ENCODE measurements around the gene INSR. TPM values are rescaled to one million over a fixed set of nuclear protein-coding genes. Genes with fewer than 3 reads are reported as not detected.
A peak's percentile ranks its signal among the peaks of the same experiment; 100 is the strongest.

Gene INSR
- total RNA-seq, 1 donor from 2014 or later: 73.5 TPM

- ATAC-seq (no peak), DNase-seq (ENCODE audit: missing footprints) (no peak)
- intact Hi-C loops (cut with DNase I): no loop called here
These were observed 9.3 kb upstream of the INSR start for GRCh38 chr19:7303470-7303869.

DNA sequence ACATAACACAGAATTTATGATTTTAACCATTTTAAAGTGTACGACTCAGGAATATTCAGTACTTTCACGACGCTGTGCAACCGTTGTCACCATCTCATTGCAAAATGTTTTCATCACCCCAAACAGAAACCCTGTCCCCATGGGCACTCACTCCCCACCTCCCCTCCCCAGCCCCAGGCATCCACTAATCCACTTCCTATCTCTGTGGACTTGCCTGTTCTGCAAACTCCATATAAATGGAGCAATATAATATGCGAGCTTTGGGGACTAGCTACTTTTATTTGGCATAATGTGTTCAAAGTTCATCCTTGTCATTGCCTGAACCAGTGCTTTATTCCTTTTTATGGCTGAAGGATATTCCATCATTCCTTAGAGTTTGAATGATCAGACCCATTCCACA is 7.3 kb upstream of the INSR start:
- DNase-seq (ENCODE audit: missing footprints): no peak
- no peak for ATAC-seq
- intact Hi-C loops (cut with DNase I): no loop called here

GRCh38 chr19:7297742-7298141 is 3.5 kb upstream of the INSR start:
- no peak for ATAC-seq
- intact Hi-C loops (cut with DNase I): no loop called here

DNA sequence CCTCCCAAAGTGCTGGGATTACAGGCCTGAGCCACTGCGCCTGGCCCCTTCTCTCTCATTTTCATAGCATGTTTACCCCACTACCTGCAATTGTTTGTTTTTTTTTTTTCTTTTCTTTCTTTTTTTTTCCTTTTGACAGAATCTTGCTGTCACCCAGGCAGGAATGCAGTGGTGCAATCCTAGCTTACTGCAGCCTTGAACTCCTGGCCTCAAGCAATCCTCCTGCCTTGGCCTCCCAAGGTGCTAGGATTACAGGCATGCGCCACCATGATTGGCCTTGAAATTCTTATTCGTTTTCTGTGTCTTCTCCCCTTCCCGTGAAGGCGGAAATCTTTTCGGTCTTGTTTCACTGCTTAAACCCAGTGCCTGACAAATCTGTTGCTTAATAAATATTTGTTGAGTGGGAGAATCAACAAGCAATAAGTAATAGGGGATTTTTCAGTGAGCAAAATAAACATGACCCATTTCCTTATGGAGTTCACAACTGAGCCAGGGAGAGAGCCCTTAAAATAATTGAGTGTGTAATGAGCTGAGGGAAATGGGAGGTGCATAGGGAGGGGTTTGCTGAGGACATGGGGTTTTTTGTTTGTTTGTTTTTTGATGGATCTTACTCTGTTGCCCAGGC is 1.8 kb upstream of the INSR start:
- DNase-seq (ENCODE audit: missing footprints) (no peak), ATAC-seq (no peak)
- intact Hi-C loops (cut with DNase I): loop anchor here (2.0 kb wide), 1 partner anchor 147 kb away; no protein-coding TSS in a partner anchor

More at GRCh38 chr19:7297742-7298141, 3.5 kb upstream of the INSR start:
- DNase-seq (ENCODE audit: missing footprints): no peak

DNA sequence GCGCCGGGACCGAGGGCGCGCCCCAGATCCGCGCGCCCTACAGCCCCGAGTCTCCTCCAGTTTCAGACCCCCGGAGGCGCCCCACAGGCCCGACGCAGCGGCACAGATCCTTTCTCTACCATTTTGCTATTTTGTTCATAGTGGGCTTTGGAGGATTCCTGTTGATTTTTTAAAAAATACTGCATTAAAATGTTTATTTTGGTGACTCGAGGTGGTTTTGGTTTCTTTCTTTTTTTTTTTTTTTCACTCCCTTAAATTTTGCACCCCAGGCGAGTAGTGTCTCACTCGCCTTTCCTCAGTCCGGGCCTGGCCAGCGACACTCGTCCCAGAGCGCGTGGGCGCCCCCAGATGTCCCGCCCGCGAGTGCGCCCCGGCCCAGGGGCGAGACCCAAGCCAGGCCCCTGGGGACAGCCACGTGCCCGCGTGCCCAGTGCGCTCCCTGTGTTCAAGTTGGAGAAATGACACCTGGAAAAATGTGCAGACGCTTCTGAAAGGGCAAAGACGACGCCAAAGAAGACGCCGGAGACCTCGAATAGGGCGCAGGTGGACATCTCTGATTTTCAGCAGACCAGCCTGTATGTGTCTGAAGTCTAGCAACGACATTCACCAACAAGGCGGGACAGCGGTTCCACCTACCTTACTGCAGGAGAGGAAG is 471 bp upstream of the INSR start:
- intact Hi-C loops (cut with DNase I): loop anchor here (1.0 to 2.0 kb wide), 2 partner anchors 96 to 146 kb away; no protein-coding TSS in a partner anchor
- DNase-seq (ENCODE audit: missing footprints) (peak; percentile 88), ATAC-seq (peak; percentile 78)

DNA sequence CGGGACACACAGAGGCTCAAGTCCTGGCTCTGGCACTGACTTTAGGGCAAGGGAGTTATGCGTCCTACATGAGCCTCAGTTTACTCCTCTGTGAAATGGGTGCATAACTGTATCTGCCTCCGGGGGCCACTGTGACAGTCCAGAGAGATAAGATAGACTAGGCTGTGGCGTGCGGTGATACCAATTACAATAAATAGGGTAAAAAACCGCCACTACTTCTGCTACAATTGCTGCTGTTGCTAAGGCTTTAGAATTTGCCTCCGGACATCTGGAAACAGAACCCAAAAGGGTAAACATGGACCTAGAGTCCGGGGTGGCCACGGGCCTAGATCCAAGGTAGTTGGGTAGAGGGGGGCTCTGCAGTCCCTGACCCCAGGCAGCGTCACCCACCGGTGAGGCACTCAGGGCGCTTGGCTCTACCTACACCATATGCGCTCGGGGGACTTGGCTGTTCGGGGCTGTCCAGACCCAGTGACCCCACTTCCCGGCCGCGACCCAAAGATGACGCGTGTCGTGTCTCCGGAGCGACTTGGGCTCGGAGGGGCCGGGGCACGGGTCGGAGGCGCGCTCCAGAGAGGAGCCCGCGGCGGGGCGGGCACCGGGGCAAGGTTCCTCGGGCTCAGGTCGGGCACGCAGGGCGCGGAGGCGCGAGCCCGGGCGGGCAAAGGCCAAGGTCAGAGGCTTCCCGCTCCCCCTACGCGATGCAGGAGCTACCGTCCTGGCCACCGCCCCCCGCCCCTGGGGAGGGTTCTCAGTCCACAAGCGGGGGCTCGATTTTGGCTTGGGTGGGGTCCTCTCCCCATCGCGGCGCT is 1.1 kb downstream of the INSR start:
- intact Hi-C loops (cut with DNase I): no loop called here
- ATAC-seq (peak; percentile 2), DNase-seq (ENCODE audit: missing footprints) (peak; percentile 70)

DNA sequence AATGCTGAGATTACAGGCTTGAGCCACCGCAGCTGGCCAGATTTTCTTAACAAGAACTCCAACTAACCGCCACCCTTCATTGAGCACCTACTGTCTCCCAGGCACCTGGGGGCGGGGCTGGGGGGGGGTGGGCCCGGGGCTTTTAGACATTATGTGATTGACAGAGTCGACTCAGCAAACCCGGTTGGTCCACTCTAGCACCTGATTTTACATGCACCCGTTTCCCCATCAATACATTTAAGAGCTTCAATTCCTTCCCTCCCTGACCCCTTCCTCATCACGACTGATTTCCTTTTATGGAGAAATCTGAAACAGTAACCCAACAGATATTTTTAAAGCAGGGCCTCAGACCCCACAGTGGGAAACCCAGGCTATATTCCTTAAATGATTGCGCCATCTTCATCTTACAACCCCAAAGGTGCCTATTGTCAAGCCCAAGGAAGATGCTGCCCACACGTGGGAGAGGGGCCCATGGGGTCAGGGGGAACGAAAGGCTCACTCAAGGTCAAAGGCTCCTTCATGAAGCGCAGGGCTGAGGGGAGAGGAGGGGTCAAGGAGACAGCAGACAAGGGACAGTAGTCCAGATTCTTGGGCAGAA is 1.8 kb downstream of the INSR start:
- ATAC-seq (no peak), DNase-seq (ENCODE audit: missing footprints) (no peak)
- intact Hi-C loops (cut with DNase I): no loop called here

- no peak for DNase-seq (ENCODE audit: missing footprints)
- no peak for ATAC-seq
- intact Hi-C loops (cut with DNase I): no loop called here
These were observed 5.2 kb downstream of the INSR start for GRCh38 chr19:7288977-7289376.

- intact Hi-C loops (cut with DNase I): no loop called here
- DNase-seq (ENCODE audit: missing footprints): no peak
- no peak for ATAC-seq
These were observed 6.1 kb downstream of the INSR start for GRCh38 chr19:7288131-7288530.

DNA sequence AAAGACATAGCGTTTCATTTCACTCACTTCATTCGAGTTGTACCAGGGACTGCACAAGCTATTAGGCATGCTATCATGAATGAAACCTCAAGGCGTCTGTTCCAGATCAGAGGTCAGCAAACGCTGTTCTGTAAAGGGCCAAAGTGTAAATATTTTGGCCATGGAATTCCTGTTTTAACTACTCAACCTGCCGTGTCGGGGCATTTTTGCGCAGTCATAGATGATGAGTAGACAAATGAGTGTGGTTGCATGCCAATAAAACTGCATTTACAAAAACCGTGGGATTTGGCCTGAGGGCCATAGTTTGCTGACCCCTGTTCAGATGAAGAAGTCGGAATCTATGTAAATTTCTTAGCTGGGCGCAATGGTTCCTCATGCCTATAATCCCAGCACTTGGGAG is 6.5 kb downstream of the INSR start:
- ATAC-seq (no peak), DNase-seq (ENCODE audit: missing footprints) (no peak)
- intact Hi-C loops (cut with DNase I): no loop called here

DNA sequence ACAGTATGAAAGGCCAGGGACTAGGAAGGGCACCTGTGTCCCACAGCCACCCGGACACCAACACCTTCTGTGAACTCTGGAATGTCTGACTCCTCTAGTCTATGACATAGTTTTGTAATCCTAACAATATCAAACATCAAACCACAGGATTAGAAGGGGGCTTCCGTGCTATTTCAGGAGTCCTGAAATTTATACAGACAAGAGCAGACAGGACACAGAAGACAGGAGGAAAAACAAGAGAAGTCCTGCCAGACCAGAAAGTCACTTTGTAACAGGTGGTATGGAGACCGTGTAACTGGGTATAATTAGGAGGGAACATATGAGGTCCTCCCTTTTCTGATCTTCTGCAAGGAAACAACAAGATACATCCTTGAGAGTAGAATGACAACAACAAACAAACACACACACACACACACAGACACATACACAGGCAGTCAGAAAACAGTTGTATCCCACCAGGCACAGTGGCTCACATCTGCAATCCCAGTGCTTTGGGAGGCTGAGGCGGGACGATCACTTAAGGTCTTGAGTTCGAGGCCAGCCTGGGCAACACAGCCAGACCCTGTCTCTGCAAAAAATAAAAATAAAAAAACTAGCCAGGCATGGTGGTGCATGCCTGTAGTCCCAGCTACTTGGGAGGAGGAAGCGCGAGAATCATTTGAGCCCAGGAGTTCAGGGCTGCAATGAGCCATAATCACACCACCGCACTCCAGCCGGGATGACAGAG is 13.1 kb downstream of the INSR start:
- ATAC-seq: no peak

GRCh38 chr19:7272856-7273578 is 21.2 kb downstream of the INSR start:
- intact Hi-C loops (cut with DNase I): no loop called here
- ATAC-seq (no peak), DNase-seq (ENCODE audit: missing footprints) (no peak)

More for the DNA sequence above, 13.1 kb downstream of the INSR start:
- intact Hi-C loops (cut with DNase I): no loop called here
- DNase-seq (ENCODE audit: missing footprints): no peak

- intact Hi-C loops (cut with DNase I): no loop called here
- DNase-seq (ENCODE audit: missing footprints) (no peak), ATAC-seq (no peak)
These were observed 25.5 kb downstream of the INSR start for GRCh38 chr19:7268705-7269098.

- no peak for DNase-seq (ENCODE audit: missing footprints)
- intact Hi-C loops (cut with DNase I): no loop called here
- ATAC-seq: peak; percentile 54
These were observed 26.2 kb downstream of the INSR start for GRCh38 chr19:7267792-7268704.

GRCh38 chr19:7266832-7267231 is 27.4 kb downstream of the INSR start:
- ATAC-seq: no peak
- intact Hi-C loops (cut with DNase I): no loop called here
- no peak for DNase-seq (ENCODE audit: missing footprints)

GRCh38 chr19:7265963-7266362 is 28.3 kb downstream of the INSR start:
- DNase-seq (ENCODE audit: missing footprints) (no peak), ATAC-seq (no peak)
- intact Hi-C loops (cut with DNase I): no loop called here

DNA sequence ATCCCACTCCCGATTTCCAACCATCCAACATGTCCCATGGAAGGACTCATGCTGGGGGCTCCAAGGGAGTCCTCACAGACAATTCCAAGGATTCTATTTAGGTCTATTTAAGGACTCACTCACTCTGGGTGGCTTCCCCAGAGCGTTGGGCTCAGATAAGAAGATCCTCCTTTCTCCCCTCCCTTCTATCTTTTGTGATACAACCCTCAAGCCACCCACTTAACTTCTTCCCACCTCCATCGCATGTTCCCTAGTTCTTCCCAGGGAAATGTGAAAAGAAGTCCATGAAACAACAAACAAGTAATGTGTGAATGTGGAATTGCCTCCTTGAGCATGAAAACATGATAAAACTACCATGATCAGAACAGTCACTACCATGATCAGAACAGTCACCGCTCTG is 29.4 kb downstream of the INSR start:
- intact Hi-C loops (cut with DNase I): no loop called here
- ATAC-seq (no peak), DNase-seq (ENCODE audit: missing footprints) (no peak)
